Endothelial cell (in vitro differentiated cells): ENCODE results near the gene KRTAP3-1. TPM values are rescaled to one million over a fixed set of nuclear protein-coding genes. Genes with fewer than 3 reads are reported as not detected.
"Not testable (repeated sequence)": the region's sequence is repeated elsewhere in the genome, so short reads cannot be mapped to it uniquely, and the experiment has no call there.

Source experiments
- DNase-seq: peaks from one replicate; pipeline ENCODE4 v3.0.0; 2021; ENCODE audit warnings: low spot score
- H3K27ac Mint-ChIP-seq: one replicate; pipeline ENCODE4 v1.8.0; 2021; ENCODE audit warnings: mixed read lengths, inconsistent platforms; ENCODE audit not compliant: unreplicated experiment
- H3K27me3 Mint-ChIP-seq: one replicate; pipeline ENCODE4 v1.8.0; 2021; ENCODE audit warnings: mild to moderate bottlenecking, moderate library complexity, mixed read lengths, inconsistent platforms; ENCODE audit not compliant: unreplicated experiment
- H3K36me3 Mint-ChIP-seq: one replicate; pipeline ENCODE4 v1.8.0; 2021; ENCODE audit warnings: mild to moderate bottlenecking, low read depth, mixed read lengths, inconsistent platforms; ENCODE audit not compliant: unreplicated experiment
- H3K4me1 Mint-ChIP-seq: one replicate; pipeline ENCODE4 v1.8.0; 2021; ENCODE audit warnings: mild to moderate bottlenecking, mixed read lengths, inconsistent platforms; ENCODE audit not compliant: unreplicated experiment
- H3K4me3 Mint-ChIP-seq: one replicate; pipeline ENCODE4 v1.8.0; 2021; ENCODE audit warnings: mild to moderate bottlenecking, mixed read lengths, inconsistent platforms; ENCODE audit not compliant: unreplicated experiment
- H3K9me3 Mint-ChIP-seq: one replicate; pipeline ENCODE4 v1.8.0; 2021; ENCODE audit warnings: mixed read lengths, inconsistent platforms; ENCODE audit not compliant: unreplicated experiment
- CTCF ChIP-seq: fragments of 200-600 bp; sonication (generic); IDR thresholded peaks from one replicate; pipeline ENCODE4 v1.5.0; 2021; ENCODE audit warnings: antibody characterized with exemption; ENCODE audit not compliant: unreplicated experiment
- long read RNA-seq: library from polyadenylated mRNA; unstranded; transcript quantifications from one replicate; pipeline ENCODE4 v2.0.0, GENCODE V29; 2020; ENCODE audit not compliant: unreplicated experiment
- total RNA-seq: library from RNA; stranded (reverse); fragmentation: NEBNext Ultra II Directional; extraction: Animal tissue kit (Norgen Biotek cat#: 25700); gene quantifications from one replicate; pipeline ENCODE4 v1.2.1, GENCODE V29; 2021; ENCODE audit not compliant: unreplicated experiment

KRTAP3-1 gene
- not detected for total RNA-seq
- long read RNA-seq = 0 reads

- no peak within 1 kb of the TSS for H3K27ac Mint-ChIP-seq
- no peak for TF ChIP-seq CTCF
Observed at GRCh38 chr17:41008811-41009210, at the start of gene KRTAP3-1. Gene KRTAP3-1, minus strand, starts transcription at chr17:41009128. Its CDS starts 54 bp downstream, at chr17:41009074.

GRCh38 chr17:41057547-41057946 is 48.6 kb upstream of the KRTAP3-1 start:
- no peak for DNase-seq
- Mint-ChIP-seq H3K27me3 (no peaks in the 10 kb centered on the region), H3K4me3 (no peak overlapping the region), H3K4me1 (no peaks in the 10 kb centered on the region), H3K36me3 (no peaks in the 10 kb centered on the region), H3K9me3 (no peaks in the 10 kb centered on the region), H3K27ac (no peak overlapping the region)
- TF ChIP-seq CTCF = no peak

More at GRCh38 chr17:41008811-41009210, at the start of gene KRTAP3-1:
- Mint-ChIP-seq H3K4me3 (no peak within 1 kb of the TSS), H3K4me1 (no peaks in the 10 kb centered on the region), H3K9me3 (no peaks in the 10 kb centered on the region), H3K36me3 (no peaks in the 10 kb centered on the region), H3K27me3 (no peaks in the 10 kb centered on the region)
- no peak for DNase-seq

GRCh38 chr17:41055130-41055529 is 46.2 kb upstream of the KRTAP3-1 start, which contains the start of gene KRTAP2-2:
Gene KRTAP2-2, minus strand, starts transcription at chr17:41055230. Its CDS starts 19 bp downstream, at chr17:41055211.
- DNase-seq, H3K4me3 Mint-ChIP-seq, H3K4me1 Mint-ChIP-seq, H3K27ac Mint-ChIP-seq, H3K9me3 Mint-ChIP-seq, H3K36me3 Mint-ChIP-seq, H3K27me3 Mint-ChIP-seq: not testable (repeated sequence)

- H3K27ac Mint-ChIP-seq, H3K36me3 Mint-ChIP-seq, H3K27me3 Mint-ChIP-seq, DNase-seq, H3K9me3 Mint-ChIP-seq, H3K4me1 Mint-ChIP-seq, H3K4me3 Mint-ChIP-seq: not testable (repeated sequence)
Observed at GRCh38 chr17:41054556-41054955, 45.6 kb upstream of the KRTAP3-1 start.

- TF ChIP-seq CTCF = no peak
- Mint-ChIP-seq H3K36me3 (no peaks in the 10 kb centered on the region), H3K4me1 (no peaks in the 10 kb centered on the region), H3K9me3 (no peaks in the 10 kb centered on the region), H3K4me3 (no peak overlapping the region), H3K27me3 (no peaks in the 10 kb centered on the region), H3K27ac (no peak overlapping the region)
- DNase-seq = no peak
Observed at GRCh38 chr17:41054025-41054424, 45.1 kb upstream of the KRTAP3-1 start.

GRCh38 chr17:41052566-41052965 is 43.6 kb upstream of the KRTAP3-1 start:
- no peak for TF ChIP-seq CTCF

More at GRCh38 chr17:41052566-41052965, 43.6 kb upstream of the KRTAP3-1 start:
- Mint-ChIP-seq H3K27me3 (no peaks in the 10 kb centered on the region), H3K9me3 (no peaks in the 10 kb centered on the region), H3K36me3 (no peaks in the 10 kb centered on the region), H3K4me1 (no peaks in the 10 kb centered on the region), H3K27ac (no peak overlapping the region), H3K4me3 (no peak overlapping the region)
- DNase-seq = no peak
